NCI-H187 treated with DMSO at 0.1 percent for 48 hours (cell line): ENCODE data around the gene OPRM1.

Experiments
- DNase-seq: peaks from one replicate; lab custom pipeline; 2025; lab: John Stamatoyannopoulos, UW

Gene OPRM1

GRCh38 chr6:154280521-154280920, 241.5 kb downstream of the OPRM1 start:
- no peak for DNase-seq

- no peak for DNase-seq
Observed at GRCh38 chr6:154284313-154284853, 245.3 kb downstream of the OPRM1 start.

- DNase-seq: no peak
Observed at GRCh38 chr6:154285826-154286225, 246.8 kb downstream of the OPRM1 start.

GRCh38 chr6:154289818-154290508, 250.9 kb downstream of the OPRM1 start:
- DNase-seq: no peak

- DNase-seq: no peak
Observed at GRCh38 chr6:154292066-154292465, 253.0 kb downstream of the OPRM1 start.

- DNase-seq: no peak
Observed at GRCh38 chr6:154292855-154293519, 253.9 kb downstream of the OPRM1 start.

- DNase-seq: no peak
Observed at GRCh38 chr6:154295733-154296132, 256.7 kb downstream of the OPRM1 start.
